ENCODE results near the gene PROM1. TPM values are rescaled to one million over a fixed set of nuclear protein-coding genes. Genes with fewer than 3 reads are reported as not detected.
A peak's percentile ranks its signal among the peaks of the same experiment; 100 is the strongest.

PROM1 gene
- total RNA-seq, 3 donors from 2014 or later, result 0.46 to 0.66 TPM; not detected in 1

- Mint-ChIP-seq H3K4me1 (ENCODE audit: low read depth) (no peaks in the 10 kb centered on the region), H3K27me3 (ENCODE audit: low read depth) (peaks cover 9% of the 10 kb centered on the region), H3K4me3 (no peak overlapping the region), H3K9me3 (no peaks in the 10 kb centered on the region), H3K36me3 (ENCODE audit: insufficient read depth) (no peaks in the 10 kb centered on the region)
- no peak for DNase-seq
- ATAC-seq, result no peak
Observed at GRCh38 chr4:15988222-15988621, 95.6 kb downstream of the PROM1 start.

GRCh38 chr4:15986907-15987306, 96.9 kb downstream of the PROM1 start:
- Mint-ChIP-seq H3K4me3 (no peak overlapping the region), H3K36me3 (ENCODE audit: insufficient read depth) (no peaks in the 10 kb centered on the region)

DNA sequence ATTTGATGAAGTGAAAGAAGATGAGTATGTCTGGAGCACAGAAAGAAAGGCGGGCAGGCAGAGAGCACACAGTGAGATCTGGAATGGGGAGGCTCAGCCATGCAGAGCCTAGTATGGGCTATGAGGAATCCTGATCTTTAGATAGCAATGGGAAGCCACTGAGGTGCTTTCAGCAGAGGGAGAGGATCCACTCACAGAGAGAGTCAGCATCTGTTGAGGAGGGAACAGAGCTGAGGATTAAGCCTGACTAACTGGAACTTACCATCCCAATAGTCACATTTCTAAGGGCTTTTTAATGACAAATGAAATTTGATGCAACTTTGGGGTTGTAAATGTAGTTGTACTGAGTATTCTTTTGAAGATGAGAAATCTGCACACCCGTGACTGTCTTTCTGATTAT, 100.2 kb downstream of the PROM1 start:
- no peak overlapping the region for H3K4me3 Mint-ChIP-seq
- H3K27me3 Mint-ChIP-seq (ENCODE audit: low read depth), result no peaks in the 10 kb centered on the region
- no peak for ATAC-seq
- no peaks in the 10 kb centered on the region for H3K36me3 Mint-ChIP-seq (ENCODE audit: insufficient read depth)
- H3K9me3 Mint-ChIP-seq, result no peaks in the 10 kb centered on the region
- no peaks in the 10 kb centered on the region for H3K4me1 Mint-ChIP-seq (ENCODE audit: low read depth)
- DNase-seq, result no peak

More at GRCh38 chr4:15986907-15987306, 96.9 kb downstream of the PROM1 start:
- Mint-ChIP-seq H3K27me3 (ENCODE audit: low read depth) (peaks cover 9% of the 10 kb centered on the region), H3K4me1 (ENCODE audit: low read depth) (no peaks in the 10 kb centered on the region), H3K9me3 (no peaks in the 10 kb centered on the region)
- DNase-seq (no peak), ATAC-seq (no peak)

DNA sequence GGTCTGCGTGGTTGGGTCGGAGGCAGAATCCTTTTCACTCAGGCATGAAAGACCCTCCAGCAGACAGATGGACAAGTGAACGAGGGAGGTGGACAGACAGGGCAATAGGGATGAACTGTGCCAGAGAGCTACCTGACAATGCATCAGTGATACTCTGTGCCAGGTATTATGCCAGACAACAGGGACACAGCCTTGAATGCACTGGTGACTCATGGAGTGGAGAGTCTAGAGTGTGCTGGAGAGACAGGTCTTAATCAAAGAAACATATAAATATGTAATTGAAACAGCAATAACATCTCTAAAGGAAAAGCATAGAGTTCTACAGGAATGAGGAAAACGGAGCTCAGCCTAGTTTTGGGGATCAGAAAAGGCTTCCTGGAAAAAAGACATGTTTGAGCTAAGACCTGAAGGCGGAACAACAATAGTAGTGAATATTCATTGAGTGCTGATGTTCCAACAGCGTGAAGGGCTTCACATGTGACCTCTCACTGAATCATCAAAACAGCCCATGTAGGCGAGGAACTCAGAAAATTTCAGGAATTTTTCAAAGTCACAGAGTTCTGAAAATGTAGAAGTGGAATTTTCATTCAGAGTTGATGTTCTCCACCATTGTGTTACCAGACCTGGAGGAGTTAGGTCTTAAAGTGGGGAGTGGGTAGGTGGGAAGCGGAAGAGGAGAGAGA, 100.8 kb downstream of the PROM1 start:
- H3K9me3 Mint-ChIP-seq, result no peaks in the 10 kb centered on the region
- H3K36me3 Mint-ChIP-seq (ENCODE audit: insufficient read depth), result no peaks in the 10 kb centered on the region
- H3K27me3 Mint-ChIP-seq (ENCODE audit: low read depth), result no peaks in the 10 kb centered on the region
- H3K4me3 Mint-ChIP-seq, result no peak overlapping the region
- no peaks in the 10 kb centered on the region for H3K4me1 Mint-ChIP-seq (ENCODE audit: low read depth)
- no peak for DNase-seq
- ATAC-seq, result no peak

GRCh38 chr4:15976456-15977447, 107.1 kb downstream of the PROM1 start:
- no peaks in the 10 kb centered on the region for H3K27me3 Mint-ChIP-seq (ENCODE audit: low read depth)
- DNase-seq, result no peak
- no peaks in the 10 kb centered on the region for H3K4me1 Mint-ChIP-seq (ENCODE audit: low read depth)
- ATAC-seq, result no peak
- no peaks in the 10 kb centered on the region for H3K9me3 Mint-ChIP-seq
- H3K36me3 Mint-ChIP-seq (ENCODE audit: insufficient read depth), result no peaks in the 10 kb centered on the region
- no peak overlapping the region for H3K4me3 Mint-ChIP-seq

DNA sequence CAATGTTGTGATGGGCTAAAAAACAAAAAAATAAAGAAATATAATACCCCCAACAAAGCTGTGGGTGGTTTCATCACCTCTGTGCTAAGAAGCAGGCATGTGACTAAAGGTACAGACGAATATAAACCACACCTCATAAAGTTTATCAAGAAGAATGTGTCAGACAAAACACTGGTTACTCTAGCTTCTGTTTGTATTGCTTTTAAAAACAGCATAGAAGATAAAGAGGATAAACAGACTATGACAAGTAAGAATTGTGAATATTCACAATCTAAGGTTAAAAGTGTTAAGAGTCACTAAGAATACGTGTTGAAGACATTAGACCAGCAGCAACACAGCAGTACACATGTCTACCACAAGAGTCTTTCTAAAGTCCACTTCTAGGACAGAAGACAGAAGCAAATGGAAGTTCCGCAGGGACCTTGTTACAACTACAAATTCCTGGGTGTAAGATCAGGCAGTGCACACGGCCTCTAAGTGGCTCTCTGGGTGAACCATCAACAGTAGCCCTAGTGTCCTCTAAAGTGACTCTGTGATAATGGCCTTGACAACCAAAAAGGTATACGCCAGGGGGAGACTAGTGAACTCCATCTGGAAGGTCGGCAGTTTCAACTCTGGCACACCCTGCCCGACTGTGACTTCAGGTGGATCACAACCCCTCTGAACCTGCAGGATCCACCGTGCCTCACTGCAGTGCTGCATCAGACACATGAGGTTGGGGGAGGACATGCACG, 112.6 kb downstream of the PROM1 start:
- ATAC-seq (no peak), DNase-seq (no peak)
- no peaks in the 10 kb centered on the region for H3K9me3 Mint-ChIP-seq
- no peaks in the 10 kb centered on the region for H3K36me3 Mint-ChIP-seq (ENCODE audit: insufficient read depth)
- H3K4me1 Mint-ChIP-seq (ENCODE audit: low read depth), result no peaks in the 10 kb centered on the region
- no peak overlapping the region for H3K4me3 Mint-ChIP-seq
- no peaks in the 10 kb centered on the region for H3K27me3 Mint-ChIP-seq (ENCODE audit: low read depth)

- Mint-ChIP-seq H3K9me3 (no peaks in the 10 kb centered on the region), H3K4me3 (no peak overlapping the region), H3K27me3 (ENCODE audit: low read depth) (no peaks in the 10 kb centered on the region), H3K4me1 (ENCODE audit: low read depth) (peaks cover 4% of the 10 kb centered on the region), H3K36me3 (ENCODE audit: insufficient read depth) (no peaks in the 10 kb centered on the region)
- ATAC-seq (no peak), DNase-seq (no peak)
Observed at GRCh38 chr4:15968551-15969300, 115.1 kb downstream of the PROM1 start.

DNA sequence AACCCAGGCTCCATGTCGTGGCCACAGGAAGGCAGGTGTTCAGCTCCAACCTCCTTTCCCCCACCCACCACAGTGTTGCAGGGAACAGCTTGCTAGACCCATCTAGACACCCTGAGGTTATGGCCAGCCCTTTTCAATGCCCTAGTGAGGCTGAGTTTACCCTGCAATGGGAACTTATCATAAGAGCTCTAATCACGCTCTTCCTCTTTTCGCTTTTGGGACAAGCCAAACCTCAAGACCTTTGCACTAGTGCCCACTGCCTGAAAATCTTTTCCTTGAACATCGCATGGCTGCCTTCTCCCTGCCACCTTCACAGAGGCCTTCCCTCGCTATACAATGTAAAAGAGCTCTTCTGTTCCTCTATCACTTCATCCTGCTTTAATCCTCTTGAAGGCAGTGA, 118.5 kb downstream of the PROM1 start:
- H3K27me3 Mint-ChIP-seq (ENCODE audit: low read depth), result no peaks in the 10 kb centered on the region
- H3K4me1 Mint-ChIP-seq (ENCODE audit: low read depth), result peaks cover 13% of the 10 kb centered on the region
- DNase-seq (no peak), ATAC-seq (no peak)
- H3K36me3 Mint-ChIP-seq (ENCODE audit: insufficient read depth), result no peaks in the 10 kb centered on the region
- no peaks in the 10 kb centered on the region for H3K9me3 Mint-ChIP-seq
- H3K4me3 Mint-ChIP-seq, result no peak overlapping the region

GRCh38 chr4:15964159-15964558, 119.7 kb downstream of the PROM1 start:
- Mint-ChIP-seq H3K9me3 (no peaks in the 10 kb centered on the region), H3K4me3 (no peak overlapping the region), H3K27me3 (ENCODE audit: low read depth) (no peaks in the 10 kb centered on the region), H3K4me1 (ENCODE audit: low read depth) (peaks cover 13% of the 10 kb centered on the region), H3K36me3 (ENCODE audit: insufficient read depth) (no peaks in the 10 kb centered on the region)
- ATAC-seq (no peak), DNase-seq (no peak)

GRCh38 chr4:15963576-15963975, 120.2 kb downstream of the PROM1 start:
- DNase-seq, result no peak
- peaks cover 13% of the 10 kb centered on the region for H3K4me1 Mint-ChIP-seq (ENCODE audit: low read depth)
- H3K36me3 Mint-ChIP-seq (ENCODE audit: insufficient read depth), result no peaks in the 10 kb centered on the region
- H3K4me3 Mint-ChIP-seq, result peak overlapping the region; percentile 7
- no peaks in the 10 kb centered on the region for H3K27me3 Mint-ChIP-seq (ENCODE audit: low read depth)
- ATAC-seq, result peak; percentile 75 to 79
- no peaks in the 10 kb centered on the region for H3K9me3 Mint-ChIP-seq

GRCh38 chr4:15963001-15963451, 120.8 kb downstream of the PROM1 start, which contains the start of gene FGFBP2:
Gene FGFBP2 (minus strand): TSS chr4:15963175. CDS start chr4:15963129, 46 bp downstream.
- DNase-seq (peak; percentile 36), ATAC-seq (peak; percentile 77 to 80)
- Mint-ChIP-seq H3K4me3 (peak within 1 kb of the TSS; percentile 53), H3K4me1 (ENCODE audit: low read depth) (peaks cover 13% of the 10 kb centered on the region), H3K27me3 (ENCODE audit: low read depth) (no peaks in the 10 kb centered on the region), H3K9me3 (no peaks in the 10 kb centered on the region), H3K36me3 (ENCODE audit: insufficient read depth) (no peaks in the 10 kb centered on the region)

DNA sequence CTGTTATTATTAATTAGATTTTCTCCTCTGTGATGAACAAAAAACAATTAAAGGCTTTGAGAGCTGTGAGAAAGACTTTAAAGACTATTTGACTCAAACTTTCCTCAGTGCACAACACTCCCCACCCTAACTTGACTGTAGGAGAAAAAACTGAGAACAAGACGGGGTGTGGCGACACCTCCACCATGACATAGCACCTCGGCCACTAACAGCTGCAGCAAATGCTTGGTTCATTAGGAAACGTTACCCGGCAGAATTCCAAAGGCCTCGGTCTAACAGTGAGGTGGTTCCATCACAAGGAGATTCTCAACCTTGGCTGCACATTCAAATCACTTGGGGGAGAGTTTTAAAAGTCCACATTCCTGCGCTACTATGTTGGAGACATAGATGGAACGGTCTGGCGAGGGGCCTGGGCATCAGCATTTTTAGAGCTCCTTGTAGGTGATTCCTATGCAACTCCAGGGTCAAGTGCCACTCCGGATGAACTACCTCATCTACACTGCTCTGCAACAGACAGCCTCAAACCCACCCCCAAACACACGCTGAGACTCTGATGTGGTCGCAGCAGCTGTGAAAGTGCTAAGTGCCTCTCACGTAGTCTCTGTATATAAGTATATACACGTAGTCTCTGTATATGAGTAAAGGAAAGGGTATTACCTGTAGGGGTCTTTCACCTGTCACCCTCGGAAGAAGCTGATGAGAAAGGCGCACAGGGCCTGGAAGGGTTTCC, 121.9 kb downstream of the PROM1 start:
- no peak for DNase-seq
- ATAC-seq, result peak in 1 of 2 donors; percentile 33
- H3K4me1 Mint-ChIP-seq (ENCODE audit: low read depth), result peaks cover 13% of the 10 kb centered on the region
- H3K36me3 Mint-ChIP-seq (ENCODE audit: insufficient read depth), result no peaks in the 10 kb centered on the region
- H3K27me3 Mint-ChIP-seq (ENCODE audit: low read depth), result no peaks in the 10 kb centered on the region
- no peaks in the 10 kb centered on the region for H3K9me3 Mint-ChIP-seq
- H3K4me3 Mint-ChIP-seq, result peak overlapping the region; percentile 53

DNA sequence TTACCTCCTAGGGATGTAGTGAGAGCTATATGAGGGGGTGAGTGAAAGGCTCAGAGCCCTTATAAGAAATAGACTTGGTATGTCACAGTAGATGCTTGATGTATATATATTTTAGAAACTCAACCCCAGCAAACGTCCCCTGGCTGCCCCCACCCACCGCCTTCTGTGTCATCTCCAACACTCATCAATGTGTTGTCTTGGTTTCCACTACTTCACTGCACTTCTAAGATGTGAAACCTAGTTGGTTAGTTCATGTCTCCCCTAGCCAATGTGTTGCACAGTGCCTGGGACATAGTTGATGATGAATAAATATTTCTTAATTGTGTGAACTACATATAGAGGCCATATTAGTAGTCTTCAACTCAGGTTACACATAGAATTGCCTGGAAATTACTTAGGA, 125.3 kb downstream of the PROM1 start:
- Mint-ChIP-seq H3K36me3 (ENCODE audit: insufficient read depth) (no peaks in the 10 kb centered on the region), H3K27me3 (ENCODE audit: low read depth) (peaks cover 4% of the 10 kb centered on the region), H3K4me1 (ENCODE audit: low read depth) (peaks cover 13% of the 10 kb centered on the region), H3K4me3 (no peak overlapping the region), H3K9me3 (no peaks in the 10 kb centered on the region)
- no peak for DNase-seq
- ATAC-seq, result peak in 1 of 2 donors; percentile 30

All from activated T-cell treated with anti-CD3 and anti-CD28 coated beads, Interleukin-2, amount 50 U/mL, for 4 hours (primary cell).